H9 (cell line): Measurements from ENCODE around the gene RIMBP2. TPM values are rescaled to one million over a fixed set of nuclear protein-coding genes. Genes with fewer than 3 reads are reported as not detected.
A peak's percentile ranks its signal among the peaks of the same experiment; 100 is the strongest.

Experiments
- DNase-seq: peaks from one replicate; pipeline ENCODE4 v3.0.0-alpha.2; 2017
- H2AFZ ChIP-seq: one replicate; pipeline ENCODE4 v1.6.1; 2013; ENCODE audit warnings: mild to moderate bottlenecking, low read length, control low read depth, moderate library complexity
- H2AK5ac ChIP-seq: 2 replicates; pipeline ENCODE4 v1.6.1; 2013; ENCODE audit warnings: low read length, control low read depth, mixed read lengths; ENCODE audit not compliant: insufficient read length
- H2BK120ac ChIP-seq: one replicate; pipeline ENCODE4 v1.6.1; 2013; ENCODE audit warnings: low read depth, mild to moderate bottlenecking, low read length, control low read depth, inconsistent platforms; ENCODE audit not compliant: poor library complexity, severe bottlenecking
- H2BK12ac ChIP-seq: 2 replicates; pipeline ENCODE4 v1.6.1; 2013; ENCODE audit warnings: low read length, control low read depth, mixed read lengths, low read depth; ENCODE audit not compliant: insufficient read length
- H2BK15ac ChIP-seq: 2 replicates; pipeline ENCODE4 v1.6.1; 2013; ENCODE audit warnings: low read depth, low read length, control low read depth
- H2BK20ac ChIP-seq: one replicate; pipeline ENCODE4 v1.6.1; 2013; ENCODE audit warnings: low read depth, mild to moderate bottlenecking, low read length, control low read depth, inconsistent platforms; ENCODE audit not compliant: poor library complexity, severe bottlenecking
- H2BK5ac ChIP-seq: 2 replicates; pipeline ENCODE4 v1.6.1; 2013; ENCODE audit warnings: low read length, control low read depth, mixed read lengths; ENCODE audit not compliant: insufficient read length
- H3K14ac ChIP-seq: 2 replicates; pipeline ENCODE4 v1.6.1; 2013; ENCODE audit warnings: low read length, control low read depth; ENCODE audit not compliant: insufficient read depth
- H3K18ac ChIP-seq: 2 replicates; pipeline ENCODE4 v1.6.1; 2013; ENCODE audit warnings: low read depth, mild to moderate bottlenecking, mixed read lengths, low read length, control low read depth; ENCODE audit not compliant: insufficient read length
- H3K23ac ChIP-seq: 2 replicates; pipeline ENCODE4 v1.6.1; 2013; ENCODE audit warnings: low read length, control low read depth, mixed read lengths, low read depth; ENCODE audit not compliant: insufficient read length
- H3K23me2 ChIP-seq: 2 replicates; pipeline ENCODE4 v1.6.1; 2013; ENCODE audit warnings: low read depth, mild to moderate bottlenecking, mixed read lengths, low read length, control low read depth; ENCODE audit not compliant: insufficient read length, poor library complexity, severe bottlenecking
- H3K27ac ChIP-seq: 2 replicates; pipeline ENCODE4 v1.5.1; 2013; ENCODE audit warnings: low read length, control low read depth, mixed read lengths, low read depth; ENCODE audit not compliant: insufficient read length
- H3K27me3 ChIP-seq: 2 replicates; pipeline ENCODE4 v1.6.1; 2013; ENCODE audit warnings: low read length, control low read depth, inconsistent platforms; ENCODE audit not compliant: insufficient read depth
- H3K4ac ChIP-seq: 2 replicates; pipeline ENCODE4 v1.6.1; 2013; ENCODE audit warnings: low read depth, mild to moderate bottlenecking, control low read depth, inconsistent platforms, low read length, moderate library complexity
- H3K4me1 ChIP-seq: 2 replicates; pipeline ENCODE4 v1.6.1; 2013; ENCODE audit warnings: low read length, control low read depth, inconsistent platforms; ENCODE audit not compliant: insufficient read depth
- H3K4me2 ChIP-seq: 2 replicates; pipeline ENCODE4 v1.6.1; 2013; ENCODE audit warnings: low read length, control low read depth, mixed read lengths; ENCODE audit not compliant: insufficient read length, insufficient read depth
- H3K56ac ChIP-seq: 2 replicates; pipeline ENCODE4 v1.6.1; 2013; ENCODE audit warnings: low read depth, mild to moderate bottlenecking, mixed read lengths, low read length, control low read depth; ENCODE audit not compliant: insufficient read length
- H3K79me1 ChIP-seq: 2 replicates; pipeline ENCODE4 v1.6.1; 2013; ENCODE audit warnings: low read depth, mild to moderate bottlenecking, moderate library complexity, low read length, control low read depth, inconsistent platforms; ENCODE audit not compliant: insufficient read depth, poor library complexity, severe bottlenecking
- H3K79me2 ChIP-seq: 2 replicates; pipeline ENCODE4 v1.6.1; 2013; ENCODE audit warnings: low read length, control low read depth, inconsistent platforms; ENCODE audit not compliant: insufficient read depth
- H3K9ac ChIP-seq: 2 replicates; pipeline ENCODE4 v1.6.1; 2013; ENCODE audit warnings: low read length, control low read depth, mixed read lengths; ENCODE audit not compliant: insufficient read length; ENCODE audit errors: extremely low read depth
- H3K9me3 ChIP-seq: one replicate; pipeline ENCODE4 v1.6.1; 2013; ENCODE audit warnings: low read depth, low read length, inconsistent platforms; ENCODE audit not compliant: control insufficient read depth
- H3T11ph ChIP-seq: one replicate; pipeline ENCODE4 v1.6.1; 2013; ENCODE audit warnings: mild to moderate bottlenecking, low read length, control low read depth, inconsistent platforms
- H4K20me1 ChIP-seq: one replicate; pipeline ENCODE4 v1.6.1; 2013; ENCODE audit not compliant: control insufficient read depth, insufficient read length, insufficient read depth
- H4K5ac ChIP-seq: 2 replicates; pipeline ENCODE4 v1.6.1; 2013; ENCODE audit warnings: low read depth, mild to moderate bottlenecking, mixed read lengths, low read length, control low read depth; ENCODE audit not compliant: insufficient read length
- H4K8ac ChIP-seq: replicated peaks from 2 replicates; pipeline ENCODE4 v1.6.1; 2013; ENCODE audit warnings: low read length, control low read depth, mixed read lengths, low read depth; ENCODE audit not compliant: insufficient read length
- H4K91ac ChIP-seq: 2 replicates; pipeline ENCODE4 v1.6.1; 2013; ENCODE audit warnings: low read depth, mild to moderate bottlenecking, moderate library complexity, mixed read lengths, low read length, control low read depth; ENCODE audit not compliant: insufficient read length
- H3K27ac Mint-ChIP-seq, 3 experiments: 2 replicates in 2 of 3; 3 replicates in 1 of 3; pipeline ENCODE4 v1.8.0; 2020 to 2021; ENCODE audit warnings: mixed read lengths in 3 of 3, mild to moderate bottlenecking in 1 of 3, moderate library complexity in 1 of 3
- H3K27me3 Mint-ChIP-seq: 2 replicates; pipeline ENCODE4 v1.8.0; 2021; ENCODE audit warnings: low read depth, mild to moderate bottlenecking, moderate library complexity, mixed read lengths
- H3K36me3 Mint-ChIP-seq, 3 experiments: 2 replicates in 2 of 3; 3 replicates in 1 of 3; pipeline ENCODE4 v1.8.0; 2020 to 2021; ENCODE audit warnings: low read depth in 3 of 3, mixed read lengths in 3 of 3; ENCODE audit not compliant: insufficient read depth in 1 of 3
- H3K4me1 Mint-ChIP-seq, 2 experiments: 2 replicates each; pipeline ENCODE4 v1.8.0; 2020; ENCODE audit warnings: mixed read lengths in 2 of 2
- H3K4me3 Mint-ChIP-seq, 2 experiments: 2 replicates in 1 of 2; 3 replicates in 1 of 2; pipeline ENCODE4 v1.8.0; 2020 to 2021; ENCODE audit warnings: mild to moderate bottlenecking in 2 of 2, mixed read lengths in 2 of 2, moderate library complexity in 1 of 2
- H3K9me3 Mint-ChIP-seq, 2 experiments: 2 replicates in 1 of 2; 3 replicates in 1 of 2; pipeline ENCODE4 v1.8.0; 2020; ENCODE audit warnings: mild to moderate bottlenecking in 2 of 2, mixed read lengths in 2 of 2, moderate library complexity in 1 of 2
- CTCF ChIP-seq: fragments of 200-600 bp; sonication (generic); conservative IDR thresholded peaks from 3 replicates; pipeline ENCODE4 v1.8.0; 2021; ENCODE audit warnings: antibody characterized with exemption, mild to moderate bottlenecking
- WGBS: extraction: QIAGEN DNeasy Blood & Tissue Kit; methylation state at CpG from one replicate; pipeline ENCODE4 v1.1.7; 2013; ENCODE audit warnings: missing lambda C conversion rate, low lambda C conversion rate, mixed read lengths; ENCODE audit not compliant: insufficient read length; ENCODE audit errors: extremely low coverage; 5-methylcytosine and 5-hydroxymethylcytosine counted together
- total RNA-seq: library from RNA; stranded (reverse); gene quantifications from 2 replicates; pipeline ENCODE4 v1.2.1, GENCODE V29; 2021

Gene RIMBP2
- total RNA-seq, 1 experiment from 2014 or later: 0.70 TPM

GRCh38 chr12:130675121-130675520 lies 41.0 kb downstream of the RIMBP2 start:
- Histone ChIP-seq H3K79me2 (no peaks in the 10 kb centered on the region), H3K27me3 (no peaks in the 10 kb centered on the region), H3K27ac (no peak overlapping the region), H3K14ac (no peak overlapping the region), H3K23me2 (no peaks in the 10 kb centered on the region), H3K18ac (no peak overlapping the region), H2AFZ (no peak overlapping the region), H2BK12ac (no peak overlapping the region), H4K91ac (no peak overlapping the region), H2AK5ac (no peak overlapping the region), H3K79me1 (no peaks in the 10 kb centered on the region), H3K4me2 (no peak overlapping the region), H3K4me1 (no peaks in the 10 kb centered on the region), H3K56ac (no peak overlapping the region), H2BK5ac (no peak overlapping the region), H3K9me3 (no peaks in the 10 kb centered on the region), H3K9ac (no peak overlapping the region), H3K4ac (no peak overlapping the region), H4K5ac (no peak overlapping the region), H3K23ac (no peak overlapping the region), H4K20me1 (no peaks in the 10 kb centered on the region), H2BK20ac (no peak overlapping the region), H2BK120ac (no peak overlapping the region), H4K8ac (no peak overlapping the region), H3T11ph (no peak overlapping the region), H2BK15ac (no peak overlapping the region)
- DNase-seq: no peak
- Mint-ChIP-seq H3K4me3 (no peak overlapping the region), H3K9me3 (peaks cover 0 to 3% of the 10 kb centered on the region in 2 experiments; a peak in 1 of 5 replicates), H3K27me3 (peaks cover 6% of the 10 kb centered on the region), H3K27ac (peak overlapping the region in 1 of 3 experiments; percentile 23; a peak in 1 of 7 replicates), H3K4me1 (0 out of 4 replicates have a peak, but pooled peaks cover 0 to 4% of the 10 kb centered on the region in 2 experiments), H3K36me3 (no peaks in the 10 kb centered on the region; a peak in 2 of 7 replicates)
- WGBS: no CpG with 5 or more reads among the region's 16 CpGs
- no peak for TF ChIP-seq CTCF
